ENCODE data around the gene CACNA1C. TPM values are rescaled to one million over a fixed set of nuclear protein-coding genes. Genes with fewer than 3 reads are reported as not detected.

The CACNA1C gene
- polyA plus RNA-seq, 5 donors: 10.1 to 15.2 (median 10.7) TPM

DNA sequence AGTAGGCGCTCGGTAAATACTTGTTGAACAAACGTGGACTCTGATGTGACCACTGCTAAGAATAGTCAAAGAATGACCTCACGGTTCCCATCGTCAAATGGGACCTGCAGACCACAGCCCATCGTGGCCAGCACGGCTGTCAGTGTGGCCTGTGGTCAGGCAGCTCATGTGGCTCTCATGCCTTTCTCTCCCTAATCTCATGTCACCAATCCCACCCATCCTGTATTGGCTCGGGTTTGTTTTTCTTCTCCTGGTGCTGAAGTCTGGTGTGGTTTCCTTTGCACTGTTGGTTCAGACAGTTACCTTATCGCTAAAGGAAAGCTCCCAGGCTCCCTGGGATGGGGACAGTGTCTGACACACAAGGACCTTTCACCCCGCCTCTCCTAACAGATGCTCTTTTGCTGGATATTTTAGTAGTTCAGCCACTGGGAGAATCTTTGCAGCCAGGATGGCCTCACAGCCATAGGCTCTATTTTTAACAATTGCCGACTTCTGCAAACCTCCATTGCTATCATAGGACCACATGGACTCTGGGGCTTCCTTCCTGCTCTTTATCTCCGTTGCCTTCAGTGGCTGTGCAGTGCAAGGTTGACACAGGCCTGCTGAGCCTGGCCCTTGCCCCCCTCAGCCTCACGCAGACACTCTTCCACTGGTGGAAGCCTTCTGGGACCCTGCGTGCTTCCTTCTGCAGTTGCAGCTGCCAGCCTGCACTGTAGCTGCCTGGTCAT is 448.8 kb downstream of the CACNA1C start:
- no peak for DNase-seq

DNA sequence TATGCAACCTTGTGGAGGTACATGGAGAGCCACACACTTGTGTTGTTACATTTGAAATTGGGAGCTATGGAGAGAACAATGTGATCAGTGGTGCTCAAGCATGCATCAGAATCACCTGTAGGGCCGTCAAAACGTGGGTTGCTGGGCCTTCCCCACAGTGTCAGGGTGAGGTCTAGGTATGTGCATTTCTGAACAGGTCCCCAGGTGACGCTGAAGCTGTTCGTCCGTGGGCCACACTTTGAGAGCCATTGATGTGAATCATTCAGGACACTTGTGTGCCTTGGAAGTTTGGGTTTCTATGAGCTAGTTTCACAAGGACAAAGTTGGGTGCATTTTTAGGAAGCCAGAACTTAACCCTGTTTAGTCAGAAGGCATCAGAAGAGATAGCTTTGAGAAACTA is 450.2 kb downstream of the CACNA1C start:
- DNase-seq: no peak

DNA sequence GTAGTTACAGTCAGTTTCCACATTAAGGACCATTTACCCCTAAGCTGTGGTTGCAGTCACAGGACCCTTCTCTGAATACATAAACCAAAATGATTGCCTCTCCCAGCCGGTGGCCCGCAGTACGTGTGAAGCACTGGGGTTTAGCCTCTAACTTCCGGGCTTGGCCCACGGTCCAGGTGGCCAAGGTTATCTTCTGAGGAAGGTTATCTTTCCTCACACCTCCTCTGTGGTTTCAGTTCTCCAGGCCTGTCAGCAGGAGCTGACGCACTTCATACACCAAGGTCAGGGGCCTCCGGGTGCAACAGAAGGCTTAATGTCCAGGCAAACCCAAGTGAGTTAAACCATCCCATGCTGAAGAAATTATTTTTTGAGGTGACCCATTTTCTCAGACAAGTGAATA is 451.0 kb downstream of the CACNA1C start:
- DNase-seq: no peak

DNA sequence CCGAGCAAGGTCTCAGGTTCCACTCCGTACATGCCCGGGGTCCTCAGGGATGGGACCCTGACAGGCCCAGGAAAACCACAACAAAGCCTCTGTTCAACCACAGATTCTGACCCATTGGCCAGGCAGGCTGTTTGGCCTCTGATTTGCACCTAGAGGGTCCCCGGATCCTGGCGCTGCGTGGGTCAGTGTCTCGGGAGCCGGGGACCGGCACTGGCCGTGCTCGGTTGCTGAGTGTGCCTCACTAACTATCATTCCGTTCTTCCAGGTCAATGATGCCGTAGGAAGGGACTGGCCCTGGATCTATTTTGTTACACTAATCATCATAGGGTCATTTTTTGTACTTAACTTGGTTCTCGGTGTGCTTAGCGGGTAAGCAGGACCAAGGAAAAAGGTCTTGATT is 451.8 kb downstream of the CACNA1C start:
- no peak for DNase-seq

DNA sequence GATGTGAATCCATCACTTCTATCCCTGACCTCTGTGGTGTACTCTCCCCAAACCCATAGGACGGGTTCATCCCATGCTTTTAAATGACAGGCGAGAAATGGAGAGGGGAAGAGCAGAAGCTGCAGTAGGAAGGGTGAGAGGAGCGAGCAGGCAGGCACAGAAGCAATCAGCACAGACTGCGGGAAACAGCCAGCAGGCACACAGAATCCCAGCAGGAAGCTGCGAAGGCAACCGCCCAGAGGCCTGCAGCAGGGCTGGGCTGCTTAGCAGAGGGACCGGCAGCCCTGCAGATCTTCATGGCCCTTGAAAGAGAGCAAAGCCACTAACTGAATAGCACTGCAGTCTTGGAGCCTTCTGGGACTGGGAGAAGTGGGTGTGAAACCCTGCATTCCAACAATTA is 455.0 kb downstream of the CACNA1C start:
- DNase-seq: no peak

DNA sequence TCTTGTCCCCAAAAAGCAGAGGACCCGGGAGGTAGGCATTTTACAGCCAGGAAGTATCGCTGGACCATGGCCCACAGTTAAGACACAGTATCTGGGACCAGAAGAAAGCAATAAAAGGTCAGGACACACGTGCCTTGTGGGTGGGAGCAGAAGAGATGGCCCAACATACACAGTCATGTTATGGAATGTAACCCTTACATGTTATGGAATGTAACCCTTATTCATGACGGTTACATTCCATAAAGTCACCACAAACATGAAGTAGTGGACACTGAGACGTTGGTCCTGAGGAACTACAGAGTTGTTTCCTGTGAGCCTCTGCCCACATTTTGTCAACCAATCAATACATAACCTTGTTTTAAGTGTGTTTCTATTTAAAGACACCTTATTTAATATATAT is 456.4 kb downstream of the CACNA1C start:
- no peak for DNase-seq

DNA sequence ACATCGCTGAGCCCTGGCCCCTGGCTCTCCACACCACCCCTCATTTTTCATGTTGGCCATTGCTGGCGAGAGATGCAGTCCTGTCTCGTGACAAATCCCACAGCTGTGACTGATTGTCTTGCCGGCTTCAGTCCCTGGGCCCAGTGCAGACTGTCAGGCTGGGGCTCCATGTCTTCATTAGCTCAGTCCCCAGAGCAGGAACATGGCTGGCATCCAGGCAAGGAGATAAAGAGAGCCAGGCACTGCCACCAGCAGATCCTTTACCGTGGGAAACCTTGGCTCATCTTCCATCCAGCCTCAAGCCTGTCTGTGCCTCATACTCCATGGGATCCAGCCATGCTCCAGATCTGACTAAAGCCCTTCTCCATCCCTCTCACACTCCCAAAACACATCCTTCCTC is 457.3 kb downstream of the CACNA1C start:
- DNase-seq: no peak

DNA sequence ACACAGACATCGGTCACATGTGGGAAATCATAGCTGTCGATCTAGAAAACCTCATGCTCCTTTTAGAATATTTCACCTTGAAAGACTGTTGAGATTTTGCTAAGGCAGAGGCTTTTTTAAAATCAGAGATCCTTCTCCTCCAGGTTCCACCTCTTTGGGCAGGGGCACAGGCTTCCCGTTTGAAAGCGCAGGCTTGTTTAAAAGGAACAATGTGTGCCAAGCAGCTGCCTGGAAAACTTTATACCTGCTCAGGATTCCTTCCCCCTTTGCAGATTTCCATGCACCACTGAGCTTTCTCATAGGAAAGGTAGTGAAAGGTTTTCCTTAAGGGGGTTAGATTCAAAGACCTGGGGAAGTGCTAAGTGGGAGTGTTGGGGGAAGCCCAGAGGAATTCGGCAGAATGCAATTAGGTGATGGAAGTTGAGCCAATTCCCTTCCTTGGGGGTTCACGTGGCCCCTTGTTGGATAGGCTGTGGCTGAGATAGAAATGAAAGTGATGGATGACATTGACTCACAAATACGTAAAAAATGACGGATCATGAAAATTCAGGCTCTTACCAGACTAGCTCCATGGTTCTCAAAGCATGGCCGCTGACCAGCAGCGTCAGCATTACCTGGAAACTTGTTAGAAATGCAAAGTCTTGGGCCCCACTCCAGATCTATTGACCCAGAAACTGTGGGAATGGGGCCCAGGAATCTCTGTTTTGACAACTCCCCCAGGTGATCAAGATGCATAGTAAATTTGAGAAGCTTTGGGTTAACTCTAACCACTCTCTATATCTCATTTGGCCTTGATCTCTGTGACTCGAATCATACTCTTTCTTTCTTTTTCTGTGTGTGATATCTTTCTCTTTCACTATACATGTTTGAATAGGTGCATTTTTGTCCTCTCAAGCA is 460.6 kb downstream of the CACNA1C start:
- DNase-seq: no peak

DNA sequence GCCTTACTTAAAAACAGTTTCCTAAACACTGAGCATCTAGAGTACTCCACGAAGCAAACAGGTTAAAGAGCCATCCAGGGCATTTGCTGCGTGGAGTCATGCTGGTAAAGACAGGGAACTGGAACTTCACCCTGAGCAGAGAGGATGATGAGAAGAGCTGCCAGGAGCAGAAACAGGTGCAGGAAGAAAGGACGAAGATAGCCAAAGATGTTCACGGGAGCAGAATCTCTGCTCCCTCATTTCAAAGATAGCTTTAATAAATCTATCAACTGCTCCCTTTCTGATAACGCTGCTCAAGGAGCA is 461.2 kb downstream of the CACNA1C start:
- no peak for DNase-seq

DNA sequence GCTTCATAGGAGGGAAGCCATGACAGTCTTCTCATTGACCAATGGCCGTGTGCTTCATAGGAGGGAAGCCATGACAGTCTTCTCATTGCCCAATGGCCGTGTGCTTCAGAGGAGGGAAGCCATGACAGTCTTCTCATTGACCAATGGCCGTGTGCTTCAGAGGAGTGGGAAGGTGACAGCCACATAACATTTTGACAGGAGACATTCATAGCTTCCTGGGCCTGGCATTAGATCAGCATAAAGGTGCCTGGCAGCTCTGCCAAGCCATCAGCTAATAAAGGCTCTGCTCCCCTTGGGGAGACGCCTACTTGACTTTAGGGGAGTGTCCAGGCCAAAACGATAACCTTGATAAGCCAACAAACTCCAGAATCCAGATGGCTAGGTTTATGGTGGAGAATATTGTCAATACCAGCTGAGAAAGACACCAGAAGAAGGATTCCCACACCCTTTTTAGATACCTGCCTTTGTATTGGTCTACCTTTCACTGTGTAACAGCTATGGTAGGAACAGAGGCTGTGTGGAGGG is 468.0 kb downstream of the CACNA1C start:
- no peak for DNase-seq

DNA sequence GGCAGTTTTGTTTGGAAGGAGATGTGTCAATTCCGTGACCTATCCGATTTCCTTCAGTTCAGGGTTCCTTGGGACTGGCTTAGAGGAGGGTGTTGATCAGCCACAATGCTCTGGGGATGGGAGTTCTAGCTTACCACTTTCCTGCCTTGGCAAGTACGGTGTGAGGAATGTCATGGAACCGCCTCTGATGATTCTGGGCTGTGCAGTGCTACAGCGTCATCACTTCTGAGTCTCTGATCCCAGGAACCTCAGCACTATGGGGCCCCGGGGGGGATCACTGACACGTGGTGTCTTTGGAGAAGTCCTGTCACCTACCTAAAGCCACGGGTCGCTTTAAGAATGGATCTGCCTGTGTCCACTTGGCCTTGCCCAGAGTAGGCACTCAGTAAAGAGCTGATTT is 470.5 kb downstream of the CACNA1C start:
- no peak for DNase-seq

DNA sequence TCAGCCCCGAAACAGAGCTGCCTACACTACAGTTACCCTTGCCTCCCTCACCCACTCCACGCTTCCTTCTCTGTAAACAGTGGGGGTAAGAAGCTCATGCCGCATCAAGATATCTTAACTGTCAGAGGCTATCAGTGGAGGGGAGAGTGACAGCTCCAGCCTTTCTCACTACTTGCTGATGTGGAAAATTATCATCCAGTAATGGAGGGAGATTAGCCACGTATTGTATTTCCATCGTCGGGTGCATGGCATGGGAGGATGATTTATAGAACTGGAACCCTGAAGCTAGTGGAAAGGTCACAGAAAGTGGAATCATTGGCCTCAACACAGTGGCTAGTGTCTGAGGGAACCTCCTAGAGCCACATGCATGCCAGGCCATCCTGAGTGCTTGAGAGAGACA is 471.1 kb downstream of the CACNA1C start:
- DNase-seq: no peak

DNA sequence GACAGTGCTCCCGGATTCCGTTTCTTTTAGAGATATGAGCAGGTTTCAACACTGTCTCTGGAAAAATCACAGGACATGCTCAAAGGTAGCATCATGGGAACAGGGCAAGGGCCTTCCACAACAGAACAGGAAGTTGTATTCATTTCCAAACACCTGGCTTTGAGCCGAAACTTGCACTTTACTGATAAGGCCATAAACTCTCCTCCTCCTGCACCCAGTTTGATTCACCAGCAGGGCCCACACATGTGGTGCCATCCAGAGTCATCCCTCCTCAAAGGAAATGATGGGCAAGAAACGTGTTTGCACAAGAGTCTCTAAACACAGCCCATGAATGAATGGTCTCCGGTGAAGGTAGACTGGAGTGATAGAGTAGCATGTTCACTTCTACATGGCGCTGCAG is 473.6 kb downstream of the CACNA1C start:
- DNase-seq: no peak

DNA sequence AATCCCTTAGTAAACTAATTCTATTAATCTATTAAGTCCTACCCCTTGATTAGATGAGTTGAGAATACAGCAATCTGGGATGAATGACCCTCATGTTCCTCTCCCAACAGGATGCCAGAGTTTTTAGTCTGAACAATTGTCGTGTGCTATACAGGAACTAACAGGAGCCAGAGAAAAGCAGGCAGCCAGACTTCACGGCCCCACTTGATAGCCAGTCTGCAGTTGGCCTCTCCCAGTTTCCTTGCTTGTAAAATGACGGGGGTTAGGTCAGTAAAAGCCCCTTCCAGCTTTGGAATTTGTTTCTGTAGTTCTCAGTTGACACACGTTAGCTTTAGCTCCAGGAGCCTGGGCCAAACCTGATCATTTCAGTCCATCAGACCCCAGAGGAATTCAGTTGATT is 475.2 kb downstream of the CACNA1C start:
- no peak for DNase-seq

DNA sequence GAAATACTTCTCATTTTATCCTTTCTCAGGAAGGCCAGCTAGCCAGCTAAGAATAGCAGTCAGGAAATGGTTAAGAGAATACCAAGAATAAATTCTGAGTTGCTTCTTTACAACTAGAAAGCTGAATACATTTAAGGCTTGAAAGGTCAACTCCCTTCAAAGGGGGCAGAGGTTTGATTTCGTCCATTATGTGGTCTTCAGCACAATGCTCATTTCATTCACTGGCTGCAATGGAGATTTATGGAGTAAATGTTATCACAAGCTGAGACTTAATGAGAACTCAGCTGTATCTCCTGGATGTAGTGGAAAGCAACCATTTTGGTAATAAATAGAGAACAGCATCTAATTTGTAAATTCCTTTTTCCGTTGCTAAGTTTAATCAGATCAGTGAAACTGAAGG is 477.0 kb downstream of the CACNA1C start:
- no peak for DNase-seq

DNA sequence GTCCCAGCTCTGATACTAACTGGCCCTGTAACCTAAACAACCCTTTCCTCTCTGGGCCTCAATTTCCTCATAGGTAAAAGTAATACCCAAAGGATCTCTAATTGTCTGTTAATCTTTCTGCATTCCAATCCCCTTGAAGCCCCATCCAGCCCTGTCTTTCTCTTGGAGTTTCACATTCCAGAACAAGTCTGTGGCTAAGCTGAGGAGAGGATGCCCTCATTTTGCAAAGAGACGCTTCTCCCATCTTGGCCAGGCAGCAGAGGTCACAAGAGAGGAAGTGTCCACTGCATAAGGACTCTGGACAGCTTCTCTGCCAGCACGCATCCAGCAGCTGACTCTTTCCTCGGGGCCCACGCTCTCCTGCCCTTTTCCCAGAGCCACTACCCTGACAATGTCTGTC is 478.6 kb downstream of the CACNA1C start:
- DNase-seq: no peak

DNA sequence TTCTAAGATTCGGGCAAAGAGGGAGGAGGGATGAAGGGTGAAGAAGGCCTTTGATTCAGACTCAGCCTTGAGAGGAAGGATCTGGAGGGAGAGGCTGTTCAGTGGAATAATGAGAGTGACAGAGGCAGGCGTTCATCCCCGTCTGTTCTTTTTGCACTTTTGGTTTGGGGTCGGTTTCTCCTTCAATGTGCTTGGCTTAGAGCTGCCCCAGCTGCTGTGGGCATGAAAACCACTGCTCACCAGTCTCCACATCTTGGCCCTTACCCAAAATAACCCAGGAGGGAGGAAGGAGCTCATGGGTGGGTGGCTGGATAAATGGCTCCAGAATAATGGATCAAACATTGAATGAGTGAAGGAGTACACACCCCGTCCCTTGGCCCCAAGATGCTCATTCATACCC is 480.2 kb downstream of the CACNA1C start:
- no peak for DNase-seq

DNA sequence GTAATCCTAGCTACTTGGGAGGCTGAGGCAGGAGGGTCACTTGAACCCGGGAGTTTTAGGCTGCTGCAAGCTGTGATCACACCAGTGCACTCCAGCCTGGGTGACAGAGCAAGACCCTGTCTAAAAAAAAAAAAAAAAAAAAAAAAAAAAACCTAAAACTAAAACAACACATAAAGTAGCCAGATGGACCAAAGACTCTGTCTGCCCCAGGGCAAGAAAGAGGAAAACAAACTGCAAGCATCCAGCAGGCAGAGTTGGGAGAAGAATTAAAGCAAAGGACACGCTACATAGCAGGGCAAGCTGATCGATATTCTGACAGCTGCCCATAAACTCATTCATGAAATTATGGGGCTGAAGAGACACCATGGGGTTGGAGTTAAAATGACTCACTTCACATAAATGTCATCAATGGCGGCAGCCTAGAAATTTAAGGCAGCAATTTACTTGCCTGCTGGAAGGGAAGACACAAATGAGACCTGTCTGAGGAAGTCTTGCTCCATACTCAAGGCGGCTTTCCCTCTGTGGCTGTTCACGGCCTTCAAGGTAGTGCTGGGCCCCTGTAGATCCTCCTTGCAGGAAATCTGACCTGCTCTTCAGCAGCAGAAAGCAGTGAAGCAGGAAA is 482.9 kb downstream of the CACNA1C start:
- no peak for DNase-seq

DNA sequence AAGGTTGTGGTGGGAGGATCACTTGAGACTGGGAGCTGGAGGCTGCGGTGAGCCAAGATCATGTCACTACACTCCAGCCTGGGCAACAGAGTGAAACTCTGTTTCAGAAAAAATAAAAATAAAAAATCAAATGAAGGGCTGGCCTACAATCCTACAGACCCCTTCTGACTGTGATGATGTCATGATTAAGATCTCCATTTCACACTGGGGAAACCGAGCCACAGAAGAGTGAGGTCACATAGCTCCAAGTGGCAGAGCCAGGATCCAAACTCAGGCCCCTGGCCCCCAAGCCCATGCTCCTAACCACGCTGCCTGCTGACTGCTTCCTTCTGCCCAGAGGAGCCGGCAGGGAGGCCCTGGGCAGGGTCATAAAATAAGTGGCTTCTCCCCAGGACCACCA is 483.9 kb downstream of the CACNA1C start:
- DNase-seq: no peak

DNA sequence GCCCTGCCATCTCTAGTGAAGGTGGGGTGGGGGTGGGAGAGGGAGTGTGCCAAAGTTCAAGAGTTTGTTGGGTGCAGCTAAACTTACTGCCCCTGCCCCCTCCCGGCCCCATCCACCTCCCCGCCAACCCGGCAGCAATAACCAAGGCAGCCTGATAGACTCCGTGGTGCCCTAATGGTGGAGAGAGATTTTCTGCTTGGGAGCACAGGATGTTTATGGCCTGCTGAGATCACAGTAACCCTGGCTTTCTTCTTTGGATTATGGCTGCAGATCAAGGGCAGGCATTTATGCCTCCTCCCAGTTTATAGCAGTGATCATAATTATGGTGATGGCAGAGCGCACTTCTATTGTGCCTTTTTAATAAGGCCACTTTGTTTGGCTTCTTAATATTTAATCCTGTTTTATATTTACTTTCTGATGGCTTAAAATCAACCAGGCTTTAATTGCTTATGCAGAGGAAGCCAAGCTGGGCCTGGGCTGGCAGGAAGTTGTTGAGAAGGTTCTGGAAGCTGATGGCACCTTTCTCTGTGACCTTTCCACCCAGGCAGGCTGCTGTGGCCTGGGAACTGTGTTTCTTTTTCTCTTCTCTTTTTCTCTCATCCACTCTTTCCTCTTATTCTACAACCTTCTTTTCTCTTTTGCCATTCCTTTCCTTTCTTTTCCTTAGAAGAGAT is 485.2 kb downstream of the CACNA1C start:
- DNase-seq: no peak

DNA sequence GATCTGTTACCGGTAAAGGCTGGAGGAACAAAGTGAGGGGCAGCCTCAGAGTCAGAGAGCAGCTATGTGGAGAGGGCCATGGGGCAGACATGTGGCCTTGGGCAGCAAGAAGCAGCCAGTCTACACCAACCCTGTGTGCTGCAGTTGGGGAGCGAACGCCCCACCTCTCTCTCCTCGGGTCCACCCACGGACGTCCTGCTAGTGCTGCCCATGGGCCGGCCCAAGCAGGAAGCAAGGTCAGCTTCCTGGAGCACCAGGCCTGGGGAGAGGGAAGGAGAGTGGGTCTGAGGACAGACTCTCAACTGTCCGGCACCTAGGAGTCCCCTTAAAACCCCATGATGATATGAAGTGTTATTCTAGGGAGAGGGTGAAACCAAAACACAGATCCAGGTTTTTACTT is 487.2 kb downstream of the CACNA1C start:
- no peak for DNase-seq

DNA sequence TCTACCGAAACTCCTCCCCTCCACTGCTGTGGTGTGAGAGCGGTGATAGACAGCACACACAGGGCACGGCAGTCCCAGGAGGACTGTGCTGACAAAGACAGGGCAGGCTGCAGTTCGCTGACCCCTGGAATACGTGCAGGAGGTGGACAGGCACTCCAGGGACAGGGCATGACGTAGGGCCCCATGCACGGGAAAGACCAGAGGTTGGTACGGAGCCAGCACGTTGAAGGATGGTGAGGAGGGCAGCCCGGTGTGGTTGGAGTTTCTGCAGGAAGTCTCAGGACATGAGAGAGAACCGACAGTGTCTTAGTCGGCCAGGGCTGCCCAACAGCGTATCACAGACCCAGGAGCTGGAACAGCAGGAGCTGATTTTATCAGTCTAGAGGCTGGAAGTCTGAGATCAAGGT is 487.8 kb downstream of the CACNA1C start:
- no peak for DNase-seq
